Skeletal muscle cell (primary cell): ENCODE data around the gene SEMA3G.

Source experiments
- DNase-seq: peaks from one replicate; pipeline ENCODE4 v3.0.0-alpha.2; 2010; ENCODE audit warnings: low read depth
- H3K4me3 ChIP-seq: 2 replicates; pipeline ENCODE4 v1.5.1; 2011; ENCODE audit warnings: low read depth, mild to moderate bottlenecking, control low read depth, low read length, moderate library complexity

The SEMA3G gene

GRCh38 chr3:52444860-52445793, at the start of gene SEMA3G:
Gene SEMA3G (minus strand): TSS chr3:52445103. CDS start chr3:52445027, 76 bp downstream.
- no peak for DNase-seq
- H3K4me3 ChIP-seq = no peak within 1 kb of the TSS

- H3K4me3 ChIP-seq = no peak overlapping the region
- DNase-seq = no peak
These were observed 49.5 kb upstream of the SEMA3G start for GRCh38 chr3:52494445-52494844.

- no peak for DNase-seq
- H3K4me3 ChIP-seq = no peak overlapping the region
These were observed 48.5 kb upstream of the SEMA3G start for GRCh38 chr3:52493232-52494017.

GRCh38 chr3:52492059-52492458, 47.2 kb upstream of the SEMA3G start:
- H3K4me3 ChIP-seq = no peak overlapping the region
- no peak for DNase-seq

GRCh38 chr3:52490939-52491526, 46.1 kb upstream of the SEMA3G start:
- H3K4me3 ChIP-seq = no peak overlapping the region
- no peak for DNase-seq

GRCh38 chr3:52490035-52490938, 45.4 kb upstream of the SEMA3G start:
- no peak overlapping the region for H3K4me3 ChIP-seq
- no peak for DNase-seq

- H3K4me3 ChIP-seq = no peak overlapping the region
- no peak for DNase-seq
These were observed 44.5 kb upstream of the SEMA3G start for GRCh38 chr3:52489453-52489852.

GRCh38 chr3:52488746-52489145, 43.8 kb upstream of the SEMA3G start:
- DNase-seq = no peak
- H3K4me3 ChIP-seq = no peak overlapping the region

GRCh38 chr3:52487788-52488691, 43.1 kb upstream of the SEMA3G start:
- DNase-seq = no peak
- no peak overlapping the region for H3K4me3 ChIP-seq

GRCh38 chr3:52487050-52487787, 42.3 kb upstream of the SEMA3G start:
- DNase-seq = no peak
- no peak overlapping the region for H3K4me3 ChIP-seq

GRCh38 chr3:52484680-52485461, 40.0 kb upstream of the SEMA3G start:
- no peak for DNase-seq
- no peak overlapping the region for H3K4me3 ChIP-seq

GRCh38 chr3:52483577-52484381, 38.9 kb upstream of the SEMA3G start:
- no peak overlapping the region for H3K4me3 ChIP-seq
- DNase-seq = no peak

GRCh38 chr3:52483081-52483480, 38.2 kb upstream of the SEMA3G start:
- H3K4me3 ChIP-seq = no peak overlapping the region

GRCh38 chr3:52481819-52482521, 37.1 kb upstream of the SEMA3G start:
- H3K4me3 ChIP-seq = no peak overlapping the region
- no peak for DNase-seq

More at GRCh38 chr3:52483081-52483480, 38.2 kb upstream of the SEMA3G start:
- no peak for DNase-seq
